CD8-positive, alpha-beta memory T cell (primary cell): Measurements from ENCODE around the gene MCIDAS. TPM values are rescaled to one million over a fixed set of nuclear protein-coding genes. Genes with fewer than 3 reads are reported as not detected.

ENCODE experiments used
- CTCF ChIA-PET: fragments of 350-600 bp; sonication (Branson Sonifier 250); formaldehyde crosslinking; loops from one replicate; lab custom pipeline; 2021; ENCODE audit warnings: antibody characterized with exemption; lab: Charles Lee
- POLR2A ChIA-PET: fragments of 350-600 bp; sonication (Branson Sonifier 250); formaldehyde crosslinking; loops from one replicate; lab custom pipeline; 2021; ENCODE audit warnings: antibody characterized with exemption; lab: Charles Lee
- DNase-seq, 5 donors: peaks; one replicate each; pipeline versions ENCODE4 v3.0.0 to v3.0.0-alpha.2; 2020 to 2022; ENCODE audit warnings: mixed read lengths in 1 of 5
- H3K27ac ChIP-seq: one replicate; pipeline ENCODE4 v1.7.0; 2013; ENCODE audit warnings: low read depth, mild to moderate bottlenecking, low read length, moderate library complexity
- H3K27me3 ChIP-seq: 2 replicates; pipeline ENCODE4 v1.7.0; 2013; ENCODE audit warnings: low read length, mild to moderate bottlenecking; ENCODE audit not compliant: insufficient read depth, poor library complexity, severe bottlenecking
- H3K36me3 ChIP-seq: 2 replicates; pipeline ENCODE4 v1.7.0; 2013; ENCODE audit warnings: mild to moderate bottlenecking, low read length, moderate library complexity; ENCODE audit not compliant: insufficient read depth
- H3K4me1 ChIP-seq: 2 replicates; pipeline ENCODE4 v1.7.0; 2013; ENCODE audit warnings: mild to moderate bottlenecking, low read length, moderate library complexity; ENCODE audit not compliant: insufficient read depth
- H3K4me3 ChIP-seq: 2 replicates; pipeline ENCODE4 v1.7.0; 2013; ENCODE audit warnings: mild to moderate bottlenecking, low read length
- H3K9me3 ChIP-seq: 2 replicates; pipeline ENCODE4 v1.7.0; 2013; ENCODE audit warnings: mild to moderate bottlenecking, low read length
- H3K27ac Mint-ChIP-seq, 8 donors: one replicate each; pipeline ENCODE4 v1.8.0; 2020 to 2021; ENCODE audit warnings: mixed read lengths in 8 of 8, mild to moderate bottlenecking in 6 of 8, inconsistent platforms in 3 of 8, moderate library complexity in 3 of 8
- H3K27me3 Mint-ChIP-seq, 2 donors: one replicate each; pipeline ENCODE4 v1.8.0; 2020 to 2021; ENCODE audit warnings: mixed read lengths in 2 of 2, mild to moderate bottlenecking in 1 of 2, moderate library complexity in 1 of 2
- H3K36me3 Mint-ChIP-seq, 3 donors: one replicate each; pipeline ENCODE4 v1.8.0; 2020 to 2021; ENCODE audit warnings: mixed read lengths in 3 of 3, inconsistent platforms in 1 of 3, mild to moderate bottlenecking in 1 of 3
- H3K4me1 Mint-ChIP-seq, 3 donors: one replicate each; pipeline ENCODE4 v1.8.0; 2020 to 2021; ENCODE audit warnings: mixed read lengths in 3 of 3, inconsistent platforms in 1 of 3, mild to moderate bottlenecking in 1 of 3
- H3K4me3 Mint-ChIP-seq, 7 donors: one replicate each; pipeline ENCODE4 v1.8.0; 2020 to 2021; ENCODE audit warnings: mixed read lengths in 7 of 7, mild to moderate bottlenecking in 6 of 7, moderate library complexity in 4 of 7, inconsistent platforms in 2 of 7
- H3K9me3 Mint-ChIP-seq, 5 donors: one replicate each; pipeline ENCODE4 v1.8.0; 2020 to 2022; ENCODE audit warnings: mixed read lengths in 5 of 5, mild to moderate bottlenecking in 3 of 5, moderate library complexity in 2 of 5, inconsistent platforms in 1 of 5
- polyA plus RNA-seq: library from polyadenylated mRNA; unstranded; fragments of 300-500 nt; fragmentation: Illumina TruSeq; gene quantifications from one replicate; pipeline ENCODE4 v1.2.3, GENCODE V29; 2021
- total RNA-seq, 2 experiments: library from RNA; stranded (reverse); gene quantifications; one replicate each; pipeline ENCODE4 v1.2.3, GENCODE V29; 2021

Gene MCIDAS
- total and polyA plus RNA-seq, 3 experiments from 2014 or later, result not detected

DNA sequence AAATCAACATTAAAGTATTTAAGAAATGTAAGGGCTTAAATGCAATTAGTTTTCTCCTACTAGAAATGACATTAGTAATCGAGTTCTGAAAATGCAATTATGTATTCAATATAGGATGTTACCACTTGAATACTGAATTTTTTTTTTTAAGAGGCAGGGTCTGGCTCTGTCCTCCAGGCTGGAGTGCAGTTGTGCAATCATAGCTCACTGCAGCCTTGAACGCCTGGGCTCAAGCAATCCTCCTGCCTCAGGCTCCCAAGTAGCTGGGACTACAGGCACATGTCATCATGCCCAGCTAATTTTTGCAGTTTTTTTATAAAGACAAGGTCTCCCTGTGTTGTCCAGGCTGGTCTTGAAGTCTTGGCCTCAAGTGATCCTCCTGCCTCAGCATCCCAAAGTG is 55.6 kb downstream of the MCIDAS start:
- Histone ChIP-seq H3K27me3 (peaks cover 41% of the 10 kb centered on the region), H3K4me3 (no peak overlapping the region), H3K27ac (no peak overlapping the region), H3K9me3 (no peaks in the 10 kb centered on the region), H3K4me1 (peaks cover 26% of the 10 kb centered on the region), H3K36me3 (no peaks in the 10 kb centered on the region)
- DNase-seq, result no peak
- POLR2A ChIA-PET, result interaction anchor here (0.6 kb wide), 1 partner anchor 60 kb away, joined by 4 read pairs; no protein-coding TSS in a partner anchor
- peak overlapping the region in 2 of 7 donors; percentile 20 to 75 for H3K4me3 Mint-ChIP-seq
- peaks cover 0 to 1% (median 0%) of the 10 kb centered on the region in 3 donors for H3K36me3 Mint-ChIP-seq
- CTCF ChIA-PET, result interaction anchor here (1.1 to 1.8 kb wide), 5 partner anchors 10 to 520 kb away, joined by 3 to 6 read pairs (median 5); partner anchors contain the start of gene CCNO
- H3K27me3 Mint-ChIP-seq, result peaks cover 52 to 81% of the 10 kb centered on the region in 2 donors
- peaks cover 0 to 5% (median 0%) of the 10 kb centered on the region in 5 donors for H3K9me3 Mint-ChIP-seq
- peaks cover 22 to 32% (median 29%) of the 10 kb centered on the region in 3 donors for H3K4me1 Mint-ChIP-seq
- peak overlapping the region in 1 of 8 donors; percentile 45 for H3K27ac Mint-ChIP-seq

Other genes starting within 250 kb of the MCIDAS start
- under 1 TPM; 0.20 to 0.37 TPM for gene ESM1, start 241.7 kb downstream of the MCIDAS start, total RNA-seq
- 1.7 TPM for gene ESM1, start 241.7 kb downstream of the MCIDAS start, polyA plus RNA-seq
- 10 to 100 TPM; 12.0 to 13.3 TPM for gene GZMK, start 203.1 kb downstream of the MCIDAS start, total RNA-seq
- gene GZMK, start 203.1 kb downstream of the MCIDAS start, polyA plus RNA-seq, result 880 TPM
- 10 to 100 TPM; 13.3 to 15.1 TPM for gene GZMA, start 124.7 kb downstream of the MCIDAS start, total RNA-seq
- 1,138 TPM for gene GZMA, start 124.7 kb downstream of the MCIDAS start, polyA plus RNA-seq
- not detected for gene GPX8, start 67.1 kb downstream of the MCIDAS start, total RNA-seq
- gene GPX8, start 67.1 kb downstream of the MCIDAS start, polyA plus RNA-seq, result not detected
- under 1 TPM in 1 of 2 experiments, not detected in 1; 0.16 TPM for gene CDC20B, start 54.1 kb downstream of the MCIDAS start, total RNA-seq
- not detected for gene CDC20B, start 54.1 kb downstream of the MCIDAS start, polyA plus RNA-seq
- gene CCNO, start 6.3 kb upstream of the MCIDAS start, total RNA-seq, result under 1 TPM in 1 of 2 experiments, not detected in 1; 0.20 TPM
- gene CCNO, start 6.3 kb upstream of the MCIDAS start, polyA plus RNA-seq, result 0.12 TPM
- gene DHX29, start 80.4 kb upstream of the MCIDAS start, total RNA-seq, result 10 to 100 TPM; 21.6 to 21.7 TPM
- gene DHX29, start 80.4 kb upstream of the MCIDAS start, polyA plus RNA-seq, result 25.5 TPM
- gene MTREX, start 80.7 kb upstream of the MCIDAS start, total RNA-seq, result 100 to 1,000 TPM in 1 of 2 experiments, 10 to 100 TPM in 1; 98.9 to 109 TPM
- 32.4 TPM for gene MTREX, start 80.7 kb upstream of the MCIDAS start, polyA plus RNA-seq